ENCODE measurements around the gene ACSS1. TPM values are rescaled to one million over a fixed set of nuclear protein-coding genes. Genes with fewer than 3 reads are reported as not detected.

Gene ACSS1
- total and polyA plus RNA-seq, 8 donors: 26.6 to 44.3 (median 42.3) TPM

DNA sequence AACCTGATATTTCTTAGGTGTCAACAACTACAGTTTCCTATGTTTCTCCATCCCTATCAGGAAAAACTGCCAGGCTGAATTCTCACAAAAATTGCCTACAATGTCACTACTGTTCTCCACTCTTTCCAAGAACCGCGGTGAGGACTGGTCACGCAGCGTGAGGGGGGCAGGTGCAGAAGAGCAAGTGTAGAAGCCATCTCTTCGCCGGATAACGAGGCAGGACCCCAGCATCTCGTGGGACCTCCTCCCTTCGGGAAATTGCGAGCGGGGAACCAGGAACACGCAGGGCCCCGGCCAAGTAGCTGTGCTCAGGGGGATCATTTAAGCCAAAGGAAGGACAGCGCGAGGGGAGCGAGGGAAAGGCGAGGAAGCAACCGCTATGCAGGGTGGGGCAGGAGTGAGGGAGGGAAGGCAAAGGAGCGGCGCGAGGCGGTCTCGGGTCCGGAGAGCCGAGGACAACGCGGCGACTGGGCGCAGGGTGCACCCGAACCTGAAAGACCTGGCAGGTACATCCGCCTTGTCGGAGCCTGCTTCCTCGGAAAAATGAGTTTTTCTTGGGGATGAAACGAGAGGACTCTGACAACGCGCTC is 65.9 kb downstream of the ACSS1 start:
- H3K4me3 ChIP-seq: peak overlapping the region; percentile 89 to 95
- H3K27me3 ChIP-seq: no peaks in the 10 kb centered on the region
- peaks cover 11 to 72% of the 10 kb centered on the region in 2 donors for H3K4me1 ChIP-seq
- no peaks in the 10 kb centered on the region for H3K36me3 ChIP-seq
- DNase-seq (peak in 3 of 4 donors; percentile 20 to 87 (median 41)), ATAC-seq (peak; percentile 34)
- peak overlapping the region; percentile 93 to 96 for H3K27ac ChIP-seq
- TF ChIP-seq, protein P1, sequence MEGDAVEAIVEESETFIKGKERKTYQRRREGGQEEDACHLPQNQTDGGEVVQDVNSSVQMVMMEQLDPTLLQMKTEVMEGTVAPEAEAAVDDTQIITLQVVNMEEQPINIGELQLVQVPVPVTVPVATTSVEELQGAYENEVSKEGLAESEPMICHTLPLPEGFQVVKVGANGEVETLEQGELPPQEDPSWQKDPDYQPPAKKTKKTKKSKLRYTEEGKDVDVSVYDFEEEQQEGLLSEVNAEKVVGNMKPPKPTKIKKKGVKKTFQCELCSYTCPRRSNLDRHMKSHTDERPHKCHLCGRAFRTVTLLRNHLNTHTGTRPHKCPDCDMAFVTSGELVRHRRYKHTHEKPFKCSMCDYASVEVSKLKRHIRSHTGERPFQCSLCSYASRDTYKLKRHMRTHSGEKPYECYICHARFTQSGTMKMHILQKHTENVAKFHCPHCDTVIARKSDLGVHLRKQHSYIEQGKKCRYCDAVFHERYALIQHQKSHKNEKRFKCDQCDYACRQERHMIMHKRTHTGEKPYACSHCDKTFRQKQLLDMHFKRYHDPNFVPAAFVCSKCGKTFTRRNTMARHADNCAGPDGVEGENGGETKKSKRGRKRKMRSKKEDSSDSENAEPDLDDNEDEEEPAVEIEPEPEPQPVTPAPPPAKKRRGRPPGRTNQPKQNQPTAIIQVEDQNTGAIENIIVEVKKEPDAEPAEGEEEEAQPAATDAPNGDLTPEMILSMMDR (IDR thresholded peaks at IDR 0.05): no peak
- intact Hi-C loops (cut with DNase I): loop anchor here in 1 of 2 donors (10.0 kb wide), 1 partner anchor 183 kb away; no protein-coding TSS in a partner anchor
- no peaks in the 10 kb centered on the region for H3K9me3 ChIP-seq

- DNase-seq: no peak
- intact Hi-C loops (cut with DNase I): loop anchor here in 1 of 2 donors (10.0 kb wide), 1 partner anchor 184 kb away; no protein-coding TSS in a partner anchor
- H3K4me1 ChIP-seq: peaks cover 11 to 82% of the 10 kb centered on the region in 2 donors
- no peaks in the 10 kb centered on the region for H3K27me3 ChIP-seq
- no peaks in the 10 kb centered on the region for H3K36me3 ChIP-seq
- no peak for ATAC-seq
- no peaks in the 10 kb centered on the region for H3K9me3 ChIP-seq
- TF ChIP-seq, protein P1 (IDR thresholded peaks at IDR 0.05): no peak
- H3K4me3 ChIP-seq: peak overlapping the region in 1 of 2 donors; percentile 95
- peak overlapping the region in 1 of 2 donors; percentile 96 for H3K27ac ChIP-seq
Measured at GRCh38 chr20:24990810-24991252, 67.1 kb downstream of the ACSS1 start.

DNA sequence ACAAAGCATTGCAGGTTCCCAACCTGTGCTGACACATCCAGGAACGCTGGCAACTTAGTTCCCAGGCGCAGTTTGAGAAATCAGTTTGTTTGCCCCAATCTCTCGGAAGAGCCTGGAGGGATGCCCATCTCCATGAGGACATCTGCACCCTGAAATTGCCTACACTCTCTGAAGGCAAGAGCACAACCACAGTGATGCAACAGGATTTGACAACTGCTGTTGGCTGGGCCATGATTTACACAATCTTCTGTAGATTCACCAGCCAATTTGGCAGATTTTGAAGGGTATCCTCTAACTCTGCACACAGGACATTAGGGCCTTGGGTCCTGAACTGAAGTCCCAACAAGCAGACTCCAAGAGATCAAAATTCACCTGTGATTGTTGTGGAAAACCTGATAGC is 68.8 kb downstream of the ACSS1 start:
- H3K9me3 ChIP-seq: no peaks in the 10 kb centered on the region
- no peak for DNase-seq
- no peak for ATAC-seq
- no peaks in the 10 kb centered on the region for H3K27me3 ChIP-seq
- peaks cover 11 to 87% of the 10 kb centered on the region in 2 donors for H3K4me1 ChIP-seq
- intact Hi-C loops (cut with DNase I): no loop called here
- H3K27ac ChIP-seq: peak overlapping the region in 1 of 2 donors; percentile 96
- no peaks in the 10 kb centered on the region for H3K36me3 ChIP-seq
- TF ChIP-seq, protein P1 (IDR thresholded peaks at IDR 0.05): no peak
- H3K4me3 ChIP-seq: no peak overlapping the region

DNA sequence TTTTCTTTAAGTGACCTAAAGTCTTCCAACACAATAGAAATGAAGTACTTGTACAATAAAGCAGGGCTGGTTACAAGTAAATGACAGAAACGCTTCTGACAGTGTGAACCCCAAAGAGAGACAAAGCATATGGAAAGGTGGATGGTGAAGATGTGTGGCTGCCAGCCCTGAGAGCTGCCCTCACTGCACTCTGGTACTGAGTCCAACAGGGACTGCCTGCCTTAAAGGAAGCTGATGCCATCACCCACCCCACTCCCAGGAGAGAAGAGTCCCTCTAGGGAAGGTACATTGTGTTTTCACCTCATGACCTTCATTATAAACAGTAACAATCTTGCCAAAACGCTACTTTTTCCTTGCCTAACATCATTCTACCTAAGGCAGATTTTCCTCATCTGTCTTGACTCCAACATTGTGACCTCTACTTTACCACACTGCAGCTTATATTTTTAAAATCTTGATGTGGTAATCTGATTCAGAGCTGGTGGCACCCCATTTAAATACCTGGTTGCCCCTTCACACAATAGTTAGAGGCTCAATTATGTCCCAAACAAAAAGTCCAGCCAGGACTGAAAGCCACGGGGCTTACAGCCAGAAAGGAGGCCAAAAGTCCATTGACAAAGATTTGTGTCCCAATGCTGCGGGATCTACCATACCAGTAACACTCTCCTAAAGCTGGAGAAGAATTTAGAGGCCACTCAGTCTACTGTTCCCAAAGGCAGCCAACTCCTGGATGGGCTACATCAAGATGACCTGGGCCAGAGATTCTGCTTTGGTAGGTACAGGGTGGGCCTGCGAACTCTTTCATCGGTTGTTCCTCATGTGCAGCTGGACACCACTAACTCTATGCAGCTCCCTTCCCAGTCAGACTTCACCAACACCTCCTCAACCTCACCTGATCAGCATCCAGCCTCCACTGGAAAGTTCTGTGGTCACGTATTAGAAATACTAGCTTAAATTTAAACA is 69.8 kb downstream of the ACSS1 start:
- peaks cover 11 to 87% of the 10 kb centered on the region in 2 donors for H3K4me1 ChIP-seq
- TF ChIP-seq, protein P1 (IDR thresholded peaks at IDR 0.05): no peak
- H3K27ac ChIP-seq: peak overlapping the region in 1 of 2 donors; percentile 96
- intact Hi-C loops (cut with DNase I): no loop called here
- peaks cover 0 to under 1% of the 10 kb centered on the region in 2 donors for H3K36me3 ChIP-seq
- DNase-seq (peak in 1 of 4 donors; percentile 19), ATAC-seq (no peak)
- H3K4me3 ChIP-seq: no peak overlapping the region
- no peaks in the 10 kb centered on the region for H3K9me3 ChIP-seq
- no peaks in the 10 kb centered on the region for H3K27me3 ChIP-seq

- DNase-seq: no peak
- Histone ChIP-seq H3K27ac (peak overlapping the region in 1 of 2 donors; percentile 96), H3K27me3 (no peaks in the 10 kb centered on the region), H3K9me3 (no peaks in the 10 kb centered on the region), H3K4me3 (no peak overlapping the region), H3K4me1 (peaks cover 11 to 93% of the 10 kb centered on the region in 2 donors), H3K36me3 (peaks cover 0 to 10% of the 10 kb centered on the region in 2 donors)
- peak; percentile 4 for ATAC-seq
- TF ChIP-seq, protein P1 (IDR thresholded peaks at IDR 0.05): no peak
- intact Hi-C loops (cut with DNase I): no loop called here
Measured at GRCh38 chr20:24987244-24987643, 70.7 kb downstream of the ACSS1 start.
